NT2/D1 (cell line): ENCODE results near the gene DNAJC6.

Experiments used
- SUZ12 ChIP-seq: IDR thresholded peaks from 2 replicates; pipeline ENCODE4 v1.6.1; 2011; ENCODE audit not compliant: insufficient read length, insufficient read depth; ENCODE audit errors: extremely low read depth
- YY1 ChIP-seq: IDR thresholded peaks from 2 replicates; pipeline ENCODE4 v1.6.1; 2011; ENCODE audit not compliant: insufficient read length, insufficient read depth
- ZNF274 ChIP-seq: IDR thresholded peaks from 2 replicates; pipeline ENCODE4 v1.6.1; 2011; ENCODE audit warnings: mild to moderate bottlenecking, low read depth, low read length

- TF ChIP-seq YY1 (no peak), ZNF274 (no peak), SUZ12 (no peak)
Measured at GRCh38 chr1:65309304-65310077, at the start of gene DNAJC6.
